HEK293T (cell line): ENCODE results near the gene TNPO1.

Experiments used
- CTCF ChIA-PET: fragments of 350-600 bp; formaldehyde crosslinking; extraction: SDS; loops from one replicate; lab custom pipeline; 2021; ENCODE audit warnings: antibody characterized with exemption, inconsistent platforms; lab: Yijun Ruan, JAX
- POLR2A ChIA-PET: fragments of 350-600 bp; formaldehyde crosslinking; extraction: SDS; loops from one replicate; lab custom pipeline; 2020; ENCODE audit warnings: antibody characterized with exemption, inconsistent platforms; lab: Yijun Ruan, JAX
- DNase-seq: peaks from one replicate; pipeline ENCODE4 v3.0.0; 2012; ENCODE audit warnings: mixed read lengths; ENCODE audit errors: extremely low spot score
- ARNT ChIP-seq: fragments of 450-650 bp; IDR thresholded peaks from 2 replicates; pipeline ENCODE4 v1.6.1; 2017; ENCODE audit warnings: mild to moderate bottlenecking
- BHLHE40 ChIP-seq: fragments of 450-650 bp; IDR thresholded peaks from 2 replicates; pipeline ENCODE4 v1.6.1; 2016; ENCODE audit warnings: mild to moderate bottlenecking, moderate library complexity, borderline replicate concordance
- CTBP1 ChIP-seq: fragments of 450-650 bp; IDR thresholded peaks from 2 replicates; pipeline ENCODE4 v1.6.1; 2016; ENCODE audit warnings: borderline replicate concordance
- ELF4 ChIP-seq: fragments of 450-650 bp; IDR thresholded peaks from 2 replicates; pipeline ENCODE4 v1.6.1; 2017; ENCODE audit warnings: antibody characterized with exemption
- FOXA1 ChIP-seq: fragments of 450-650 bp; IDR thresholded peaks from 2 replicates; pipeline ENCODE4 v1.6.1; 2016; ENCODE audit warnings: mild to moderate bottlenecking
- FOXK2 ChIP-seq: fragments of 450-650 bp; IDR thresholded peaks from 2 replicates; pipeline ENCODE4 v1.6.1; 2016; ENCODE audit warnings: mild to moderate bottlenecking
- FOXM1 ChIP-seq: fragments of 450-650 bp; IDR thresholded peaks from 2 replicates; pipeline ENCODE4 v1.6.1; 2017; ENCODE audit warnings: mild to moderate bottlenecking, borderline replicate concordance
- HDGF ChIP-seq: fragments of 450-650 bp; IDR thresholded peaks from 2 replicates; pipeline ENCODE4 v1.6.1; 2017; ENCODE audit warnings: antibody characterized with exemption, borderline replicate concordance
- L3MBTL2 ChIP-seq: fragments of 450-650 bp; conservative IDR thresholded peaks from 2 replicates; pipeline ENCODE4 v1.6.1; 2016; ENCODE audit warnings: mild to moderate bottlenecking
- LEF1 ChIP-seq: fragments of 450-650 bp; IDR thresholded peaks from 2 replicates; pipeline ENCODE4 v1.6.1; 2017; ENCODE audit warnings: mild to moderate bottlenecking, borderline replicate concordance
- NFRKB ChIP-seq: fragments of 450-650 bp; IDR thresholded peaks from 2 replicates; pipeline ENCODE4 v1.6.1; 2016; ENCODE audit warnings: mild to moderate bottlenecking, moderate library complexity
- SP1 ChIP-seq: fragments of 450-650 bp; IDR thresholded peaks from 2 replicates; pipeline ENCODE4 v1.6.1; 2017
- SUZ12 ChIP-seq: fragments of 450-650 bp; IDR thresholded peaks from 2 replicates; pipeline ENCODE4 v1.6.1; 2016; ENCODE audit warnings: mild to moderate bottlenecking
- TARDBP ChIP-seq: fragments of 450-650 bp; IDR thresholded peaks from 2 replicates; pipeline ENCODE4 v1.6.1; 2016
- ZNF384 ChIP-seq: fragments of 450-650 bp; IDR thresholded peaks from 2 replicates; pipeline ENCODE4 v1.6.1; 2016
- TF ChIP-seq, protein P1 (sequence below): fragments of 450-650 bp; IDR thresholded peaks from 2 replicates; pipeline ENCODE4 v1.6.1; 2016

Gene TNPO1

DNA sequence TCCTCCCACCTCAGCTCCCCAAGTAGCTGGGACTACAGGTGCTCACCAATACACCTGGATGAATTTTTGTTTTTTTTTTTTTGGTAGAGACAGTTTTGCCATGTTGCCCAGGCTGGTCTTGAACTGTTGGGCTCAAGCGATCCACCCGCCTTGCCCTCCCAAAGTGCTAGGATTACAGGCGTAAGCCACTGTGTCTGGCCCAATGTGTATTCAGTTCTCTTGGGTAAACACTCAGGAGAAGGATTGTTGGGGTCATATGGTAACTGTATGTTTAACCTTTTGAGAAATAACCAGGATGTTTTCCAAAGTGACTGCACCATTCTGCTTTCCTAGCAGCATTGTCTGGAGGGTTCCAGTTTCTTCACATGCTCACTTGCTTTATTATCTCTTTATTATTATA, 67.4 kb downstream of the TNPO1 start:
- no peak for DNase-seq
- ChIA-PET POLR2A (no interaction called here), CTCF (no interaction called here)
- no peak for TF ChIP-seq HDGF
- no peak for TF ChIP-seq NFRKB
- TF ChIP-seq FOXA1, result no peak
- no peak for TF ChIP-seq SP1
- no peak for TF ChIP-seq LEF1
- no peak for TF ChIP-seq BHLHE40
- TF ChIP-seq ELF4, result no peak

DNA sequence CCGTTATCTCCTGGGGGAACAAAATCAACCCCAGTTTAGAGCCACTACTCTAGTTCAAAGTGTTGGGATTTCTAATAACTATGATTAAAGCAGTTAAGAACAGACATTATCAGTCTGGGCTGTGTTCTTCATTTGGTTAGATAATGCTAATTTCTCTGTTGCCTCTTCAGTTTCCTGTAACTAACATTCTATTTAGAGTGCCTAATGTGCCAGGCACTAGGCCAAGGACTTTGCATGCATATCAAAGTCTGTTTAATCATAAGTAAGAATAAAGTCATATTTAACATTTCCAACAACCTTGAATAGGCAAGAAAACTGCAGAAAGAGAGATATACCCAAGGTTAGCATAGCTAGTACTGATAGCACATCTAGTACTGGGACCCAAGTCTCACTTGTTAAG, 68.4 kb downstream of the TNPO1 start:
- POLR2A ChIA-PET, result no interaction called here
- CTCF ChIA-PET, result no interaction called here
- TF ChIP-seq HDGF, result no peak
- TF ChIP-seq FOXK2, result no peak
- TF ChIP-seq CTBP1, result no peak
- no peak for TF ChIP-seq FOXM1
- no peak for TF ChIP-seq ARNT
- no peak for TF ChIP-seq TARDBP
- no peak for TF ChIP-seq BHLHE40
- TF ChIP-seq L3MBTL2, result no peak
- no peak for TF ChIP-seq SUZ12
- no peak for TF ChIP-seq FOXA1
- TF ChIP-seq ELF4, result no peak
- no peak for DNase-seq

DNA sequence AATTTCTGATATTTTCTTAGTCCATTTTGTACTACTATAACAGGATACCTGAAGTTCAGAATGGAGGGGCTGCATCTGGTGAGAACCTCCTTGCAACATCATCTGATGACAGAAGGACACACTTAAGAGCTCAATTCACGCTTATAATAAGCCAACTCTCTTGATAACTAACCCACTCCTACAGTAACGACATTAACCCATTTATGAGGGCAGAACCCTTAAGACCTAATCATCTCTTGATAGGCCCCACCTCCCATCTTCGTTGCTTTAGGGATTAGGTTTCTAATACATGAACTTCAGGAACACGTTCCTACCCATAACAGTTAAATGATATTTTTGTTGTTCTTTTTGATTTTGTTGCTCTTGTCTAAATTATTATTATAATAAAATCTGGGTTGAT, 69.4 kb downstream of the TNPO1 start:
- ChIA-PET POLR2A (no interaction called here), CTCF (no interaction called here)
- no peak for TF ChIP-seq LEF1
- TF ChIP-seq, protein P1, sequence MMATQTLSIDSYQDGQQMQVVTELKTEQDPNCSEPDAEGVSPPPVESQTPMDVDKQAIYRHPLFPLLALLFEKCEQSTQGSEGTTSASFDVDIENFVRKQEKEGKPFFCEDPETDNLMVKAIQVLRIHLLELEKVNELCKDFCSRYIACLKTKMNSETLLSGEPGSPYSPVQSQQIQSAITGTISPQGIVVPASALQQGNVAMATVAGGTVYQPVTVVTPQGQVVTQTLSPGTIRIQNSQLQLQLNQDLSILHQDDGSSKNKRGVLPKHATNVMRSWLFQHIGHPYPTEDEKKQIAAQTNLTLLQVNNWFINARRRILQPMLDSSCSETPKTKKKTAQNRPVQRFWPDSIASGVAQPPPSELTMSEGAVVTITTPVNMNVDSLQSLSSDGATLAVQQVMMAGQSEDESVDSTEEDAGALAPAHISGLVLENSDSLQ, result no peak
- no peak for TF ChIP-seq HDGF
- TF ChIP-seq SUZ12, result no peak
- TF ChIP-seq CTBP1, result no peak
- no peak for TF ChIP-seq ARNT
- TF ChIP-seq ZNF384, result no peak
- TF ChIP-seq FOXM1, result no peak
- TF ChIP-seq FOXK2, result no peak
- TF ChIP-seq BHLHE40, result no peak
- TF ChIP-seq TARDBP, result no peak
- TF ChIP-seq FOXA1, result no peak
- no peak for TF ChIP-seq NFRKB
- no peak for TF ChIP-seq L3MBTL2
- TF ChIP-seq SP1, result no peak
- no peak for TF ChIP-seq ELF4
- no peak for DNase-seq

GRCh38 chr5:72888595-72888994, 72.1 kb downstream of the TNPO1 start:
- DNase-seq, result no peak
- CTCF ChIA-PET, result no interaction called here
- POLR2A ChIA-PET, result no interaction called here
- TF ChIP-seq SUZ12 (no peak), ELF4 (no peak), FOXK2 (no peak), TARDBP (no peak), LEF1 (no peak), FOXA1 (no peak), L3MBTL2 (no peak), HDGF (no peak), CTBP1 (no peak), FOXM1 (no peak), ARNT (no peak)

GRCh38 chr5:72889324-72889723, 72.9 kb downstream of the TNPO1 start:
- no peak for DNase-seq
- CTCF ChIA-PET, result no interaction called here
- POLR2A ChIA-PET, result no interaction called here
- TF ChIP-seq ELF4, result no peak
- TF ChIP-seq LEF1, result no peak
- TF ChIP-seq FOXM1, result no peak
- no peak for TF ChIP-seq FOXK2
- TF ChIP-seq TARDBP, result no peak
- no peak for TF ChIP-seq HDGF
- no peak for TF ChIP-seq CTBP1
- TF ChIP-seq SUZ12, result no peak
- TF ChIP-seq ARNT, result no peak
- no peak for TF ChIP-seq L3MBTL2
- no peak for TF ChIP-seq SP1
- TF ChIP-seq NFRKB, result no peak
- TF ChIP-seq ZNF384, result no peak
- TF ChIP-seq, protein P1, result no peak
- no peak for TF ChIP-seq BHLHE40
- no peak for TF ChIP-seq FOXA1

DNA sequence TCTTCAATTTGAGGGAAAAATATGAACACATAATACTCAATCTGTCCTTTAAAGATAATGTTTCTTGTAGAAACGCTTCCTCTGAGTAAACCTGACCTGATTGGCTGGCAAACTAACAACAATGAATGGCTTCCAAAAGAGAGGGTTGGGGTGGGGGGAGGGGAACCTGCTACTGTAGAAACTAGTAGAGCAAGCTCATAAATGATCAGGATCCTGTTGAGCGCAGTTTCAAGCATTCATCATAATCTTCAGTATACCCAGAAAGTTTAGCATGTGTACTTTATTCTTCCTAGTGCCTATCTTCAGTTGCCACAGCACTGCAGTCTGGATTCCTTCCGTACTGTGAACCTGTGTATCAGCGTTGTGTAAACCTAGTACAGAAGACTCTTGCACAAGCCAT, 76.4 kb downstream of the TNPO1 start:
- CTCF ChIA-PET, result no interaction called here
- TF ChIP-seq FOXA1, result no peak
- TF ChIP-seq, protein P1, result no peak
- TF ChIP-seq CTBP1, result no peak
- TF ChIP-seq ZNF384, result no peak
- no peak for TF ChIP-seq TARDBP
- no peak for TF ChIP-seq FOXK2
- TF ChIP-seq L3MBTL2, result no peak
- TF ChIP-seq ARNT, result no peak
- TF ChIP-seq BHLHE40, result no peak
- no peak for TF ChIP-seq LEF1
- no peak for TF ChIP-seq SUZ12
- no peak for TF ChIP-seq FOXM1
- TF ChIP-seq ELF4, result no peak
- no peak for TF ChIP-seq SP1
- no peak for TF ChIP-seq NFRKB
- TF ChIP-seq HDGF, result no peak
- POLR2A ChIA-PET, result no interaction called here
- no peak for DNase-seq
